IPS-11a (cell line): ENCODE results near the gene NCK1.

Experiments
- H3K4me3 ChIP-seq: one replicate; pipeline ENCODE4 v1.5.1; 2013; ENCODE audit warnings: low read depth, low read length, control low read depth

Gene NCK1

GRCh38 chr3:136861890-136862616 is at the start of gene NCK1:
Gene NCK1, plus strand, starts transcription at chr3:136862208. Its CDS starts 65,794 bp downstream, at chr3:136928002.
- peak within 1 kb of the TSS; percentile 91 for H3K4me3 ChIP-seq

GRCh38 chr3:136817448-136817847 is 44.6 kb upstream of the NCK1 start:
- no peak overlapping the region for H3K4me3 ChIP-seq

- H3K4me3 ChIP-seq = peak overlapping the region; percentile 69
These were observed 43.7 kb upstream of the NCK1 start for GRCh38 chr3:136818191-136818768.

- peak within 1 kb of the TSS; percentile 69 for H3K4me3 ChIP-seq
These were observed 43.1 kb upstream of the NCK1 start, which contains the start of gene SLC35G2 for GRCh38 chr3:136818769-136819391. Gene SLC35G2, plus strand, starts transcription at chr3:136819126. Its CDS starts 35,335 bp downstream, at chr3:136854461.

GRCh38 chr3:136819392-136819730 is 42.6 kb upstream of the NCK1 start:
- H3K4me3 ChIP-seq = peak overlapping the region; percentile 69

- peak overlapping the region; percentile 69 for H3K4me3 ChIP-seq
These were observed 42.0 kb upstream of the NCK1 start for GRCh38 chr3:136819731-136820679.

GRCh38 chr3:136831461-136831860 is 30.5 kb upstream of the NCK1 start:
- no peak overlapping the region for H3K4me3 ChIP-seq

GRCh38 chr3:136835089-136835812 is 26.8 kb upstream of the NCK1 start:
- H3K4me3 ChIP-seq = no peak overlapping the region

GRCh38 chr3:136835813-136836510 is 26.0 kb upstream of the NCK1 start:
- H3K4me3 ChIP-seq = no peak overlapping the region

- no peak overlapping the region for H3K4me3 ChIP-seq
These were observed 25.4 kb upstream of the NCK1 start for GRCh38 chr3:136836511-136837156.

GRCh38 chr3:136838641-136839555 is 23.1 kb upstream of the NCK1 start:
- H3K4me3 ChIP-seq = no peak overlapping the region

GRCh38 chr3:136839556-136839931 is 22.5 kb upstream of the NCK1 start:
- H3K4me3 ChIP-seq = no peak overlapping the region

- no peak overlapping the region for H3K4me3 ChIP-seq
These were observed 21.8 kb upstream of the NCK1 start for GRCh38 chr3:136840252-136840651.

- H3K4me3 ChIP-seq = no peak overlapping the region
These were observed 19.7 kb upstream of the NCK1 start for GRCh38 chr3:136842294-136842693.

- H3K4me3 ChIP-seq = no peak overlapping the region
These were observed 17.3 kb upstream of the NCK1 start for GRCh38 chr3:136844724-136845123.

- no peak overlapping the region for H3K4me3 ChIP-seq
These were observed 9.8 kb upstream of the NCK1 start for GRCh38 chr3:136852180-136852579.

GRCh38 chr3:136856665-136857064 is 5.3 kb upstream of the NCK1 start:
- no peak overlapping the region for H3K4me3 ChIP-seq

GRCh38 chr3:136858381-136858780 is 3.6 kb upstream of the NCK1 start:
- H3K4me3 ChIP-seq = no peak overlapping the region
